NCI-H2227 (cell line): ENCODE data around the gene UBN1.
"Not testable (repeated sequence)": the region's sequence is repeated elsewhere in the genome, so short reads cannot be mapped to it uniquely, and the experiment has no call there.

Experiments
- DNase-seq: peaks from one replicate; lab custom pipeline; 2025; ENCODE audit not compliant: unreplicated experiment; lab: John Stamatoyannopoulos, UW

The UBN1 gene

GRCh38 chr16:4925293-4925607 is 78.0 kb downstream of the UBN1 start:
- no peak for DNase-seq

DNA sequence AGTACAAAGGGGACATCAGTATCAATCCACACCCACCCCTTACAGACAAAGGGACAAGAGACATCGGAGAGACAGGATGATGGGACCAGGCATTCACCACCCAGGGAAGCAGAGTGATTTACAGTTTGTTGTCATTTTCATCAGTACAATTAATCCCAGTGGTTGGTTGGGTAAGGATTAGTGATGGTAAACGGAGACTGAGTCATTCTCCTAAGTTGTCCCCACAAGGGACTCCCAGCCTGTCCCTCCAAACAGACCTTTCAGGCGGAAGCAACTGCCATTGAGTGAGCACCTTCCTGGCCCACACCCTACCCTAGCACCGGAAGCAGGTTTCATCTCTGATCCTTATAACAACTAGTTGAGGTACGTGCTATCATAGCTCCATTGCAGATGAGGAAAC is 78.5 kb downstream of the UBN1 start:
- DNase-seq: no peak

GRCh38 chr16:4926928-4927327 is 79.6 kb downstream of the UBN1 start:
- DNase-seq: no peak

GRCh38 chr16:4927661-4928060 is 80.4 kb downstream of the UBN1 start:
- no peak for DNase-seq

DNA sequence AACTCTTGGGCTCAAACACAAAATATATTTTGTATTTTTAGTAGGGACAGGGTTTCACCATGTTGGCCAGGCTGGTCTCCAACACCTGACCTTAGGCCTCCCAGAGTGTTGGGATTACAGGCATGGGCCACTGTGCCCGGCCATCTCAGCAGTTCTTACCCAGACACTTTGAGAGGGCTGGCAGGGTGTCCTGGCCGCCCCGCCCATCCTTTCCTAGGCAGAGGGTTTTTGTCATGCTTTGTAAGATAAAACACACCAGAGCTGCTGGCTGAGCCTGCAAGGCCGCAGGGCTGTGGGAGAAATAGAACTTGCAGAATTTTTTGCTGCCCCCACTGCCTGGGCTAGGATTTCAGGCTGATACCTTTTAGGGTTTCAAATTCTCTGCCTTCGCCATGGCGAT is 80.9 kb downstream of the UBN1 start:
- no peak for DNase-seq

- DNase-seq: not testable (repeated sequence)
Measured at GRCh38 chr16:4929619-4930018, 82.3 kb downstream of the UBN1 start.

- no peak for DNase-seq
Measured at GRCh38 chr16:4931381-4931780, 84.1 kb downstream of the UBN1 start.
